ENCODE measurements around the gene POLR2E. TPM values are rescaled to one million over a fixed set of nuclear protein-coding genes. Genes with fewer than 3 reads are reported as not detected.

Gene POLR2E
- total and polyA plus RNA-seq, 2 experiments from 2014 or later = 257 to 286 TPM

DNA sequence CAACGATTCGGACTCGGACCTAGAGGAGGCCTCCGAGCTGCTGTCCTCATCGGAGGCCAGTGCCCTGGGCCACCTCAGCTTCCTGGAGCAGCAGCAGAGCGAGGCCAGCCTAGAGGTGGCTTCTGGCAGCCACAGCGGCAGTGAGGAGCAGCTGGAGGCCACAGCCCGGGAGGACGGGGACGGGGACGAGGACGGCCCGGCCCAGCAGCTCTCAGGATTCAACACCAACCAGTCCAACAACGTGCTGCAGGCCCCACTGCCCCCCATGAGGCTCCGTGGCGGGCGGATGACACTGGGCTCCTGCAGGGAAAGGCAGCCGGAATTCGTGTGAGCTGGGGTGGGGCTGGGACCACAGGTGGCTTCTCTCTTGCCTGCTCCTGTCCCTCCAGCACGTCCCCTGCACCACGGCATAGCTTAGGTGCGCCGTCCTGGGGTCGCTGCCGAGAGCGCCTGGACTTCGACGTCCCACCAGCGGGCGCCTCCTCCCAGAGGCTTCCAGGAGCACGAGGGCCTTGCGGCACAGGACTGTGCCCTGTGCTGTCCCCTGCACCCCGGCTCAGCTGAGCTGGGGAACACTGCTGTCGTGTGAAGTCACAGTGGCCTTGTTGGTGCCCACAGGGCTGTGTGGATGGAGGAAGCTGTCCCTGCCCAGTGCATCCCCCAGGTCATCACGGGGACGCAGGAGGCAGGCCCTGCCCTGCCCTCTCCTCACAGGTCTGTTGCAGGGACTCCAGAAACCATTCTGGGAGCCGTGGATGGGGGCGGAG, 9.3 kb downstream of the POLR2E start:
- no peak for DNase-seq (ENCODE audit: low spot score)
- H3K9me3 Mint-ChIP-seq = no peaks in the 10 kb centered on the region; the same call in 2 of the 3 replicates
- Histone ChIP-seq H3K79me2 (replicated peaks; ENCODE audit: insufficient read depth) (no peaks in the 10 kb centered on the region), H3K4me2 (no peak overlapping the region), H3F3A (replicated peaks; ENCODE audit: low read depth) (peaks cover 34% of the 10 kb centered on the region; the same call in 1 of the 2 replicates), H3K4me3 (no peak overlapping the region), H3K36me3 (ENCODE audit: insufficient read depth) (no peaks in the 10 kb centered on the region; the same call in 1 of the 2 replicates), H3K27me3 (ENCODE audit: insufficient read depth) (no peaks in the 10 kb centered on the region), H3K27ac (ENCODE audit: low read depth) (peak overlapping the region; percentile 74), H3K4me1 (ENCODE audit: insufficient read depth) (no peaks in the 10 kb centered on the region; the same call in 1 of the 2 replicates), H3K9me2 (ENCODE audit: insufficient read depth) (no peaks in the 10 kb centered on the region), H4K20me1 (replicated peaks; ENCODE audit: insufficient read depth) (peaks cover 3% of the 10 kb centered on the region; the same call in 1 of the 2 replicates), H2AFZ (no peak overlapping the region)
- no peak overlapping the region for H3K4me3 Mint-ChIP-seq
- ATAC-seq = no peak
- peaks cover 49% of the 10 kb centered on the region for H3K36me3 Mint-ChIP-seq (ENCODE audit: low read depth)
- no peak for TF ChIP-seq EZH2 (IDR thresholded peaks at IDR 0.05; ENCODE audit: low read depth, unreplicated experiment)
- TF ChIP-seq STAT1 (IDR thresholded peaks at IDR 0.05; ENCODE audit: unreplicated experiment) = no peak
- TF ChIP-seq POLR2AphosphoS5 (IDR thresholded peaks at IDR 0.05; ENCODE audit: low read depth) = no peak; the same call in 1 of the 2 replicates
- no peak for TF ChIP-seq JUNB (IDR thresholded peaks at IDR 0.05; ENCODE audit: unreplicated experiment)
- TF ChIP-seq NANOG (IDR thresholded peaks at IDR 0.05; ENCODE audit: borderline replicate concordance) = no peak
- TF ChIP-seq ZNF114 (CRISPR knock-in tag; IDR thresholded peaks at IDR 0.05) = no peak
- no peak for TF ChIP-seq REST (IDR thresholded peaks at IDR 0.05; ENCODE audit: unreplicated experiment)
- TF ChIP-seq, protein P1, sequence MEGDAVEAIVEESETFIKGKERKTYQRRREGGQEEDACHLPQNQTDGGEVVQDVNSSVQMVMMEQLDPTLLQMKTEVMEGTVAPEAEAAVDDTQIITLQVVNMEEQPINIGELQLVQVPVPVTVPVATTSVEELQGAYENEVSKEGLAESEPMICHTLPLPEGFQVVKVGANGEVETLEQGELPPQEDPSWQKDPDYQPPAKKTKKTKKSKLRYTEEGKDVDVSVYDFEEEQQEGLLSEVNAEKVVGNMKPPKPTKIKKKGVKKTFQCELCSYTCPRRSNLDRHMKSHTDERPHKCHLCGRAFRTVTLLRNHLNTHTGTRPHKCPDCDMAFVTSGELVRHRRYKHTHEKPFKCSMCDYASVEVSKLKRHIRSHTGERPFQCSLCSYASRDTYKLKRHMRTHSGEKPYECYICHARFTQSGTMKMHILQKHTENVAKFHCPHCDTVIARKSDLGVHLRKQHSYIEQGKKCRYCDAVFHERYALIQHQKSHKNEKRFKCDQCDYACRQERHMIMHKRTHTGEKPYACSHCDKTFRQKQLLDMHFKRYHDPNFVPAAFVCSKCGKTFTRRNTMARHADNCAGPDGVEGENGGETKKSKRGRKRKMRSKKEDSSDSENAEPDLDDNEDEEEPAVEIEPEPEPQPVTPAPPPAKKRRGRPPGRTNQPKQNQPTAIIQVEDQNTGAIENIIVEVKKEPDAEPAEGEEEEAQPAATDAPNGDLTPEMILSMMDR (conservative IDR thresholded peaks at IDR 0.05; ENCODE audit: low read depth in 2 of 2) = no peak
- TF ChIP-seq CREB1 (CRISPR knock-in tag; IDR thresholded peaks at IDR 0.05; ENCODE audit: low read depth) = no peak
- no peak overlapping the region for H3K27ac Mint-ChIP-seq
- H3K27me3 Mint-ChIP-seq (ENCODE audit: insufficient read depth, low read depth, poor library complexity) = peaks cover 20% of the 10 kb centered on the region
- H3K4me1 Mint-ChIP-seq = no peaks in the 10 kb centered on the region
